ENCODE measurements around the gene PFAS. TPM values are rescaled to one million over a fixed set of nuclear protein-coding genes. Genes with fewer than 3 reads are reported as not detected.
A peak's percentile ranks its signal among the peaks of the same experiment; 100 is the strongest.

PFAS gene
- total and polyA plus RNA-seq, 10 of the 15 experiments (the other 5 are each of a cell fraction or from before 2014, with no cell fraction given): 13.9 to 122 (median 47.2) TPM

DNA sequence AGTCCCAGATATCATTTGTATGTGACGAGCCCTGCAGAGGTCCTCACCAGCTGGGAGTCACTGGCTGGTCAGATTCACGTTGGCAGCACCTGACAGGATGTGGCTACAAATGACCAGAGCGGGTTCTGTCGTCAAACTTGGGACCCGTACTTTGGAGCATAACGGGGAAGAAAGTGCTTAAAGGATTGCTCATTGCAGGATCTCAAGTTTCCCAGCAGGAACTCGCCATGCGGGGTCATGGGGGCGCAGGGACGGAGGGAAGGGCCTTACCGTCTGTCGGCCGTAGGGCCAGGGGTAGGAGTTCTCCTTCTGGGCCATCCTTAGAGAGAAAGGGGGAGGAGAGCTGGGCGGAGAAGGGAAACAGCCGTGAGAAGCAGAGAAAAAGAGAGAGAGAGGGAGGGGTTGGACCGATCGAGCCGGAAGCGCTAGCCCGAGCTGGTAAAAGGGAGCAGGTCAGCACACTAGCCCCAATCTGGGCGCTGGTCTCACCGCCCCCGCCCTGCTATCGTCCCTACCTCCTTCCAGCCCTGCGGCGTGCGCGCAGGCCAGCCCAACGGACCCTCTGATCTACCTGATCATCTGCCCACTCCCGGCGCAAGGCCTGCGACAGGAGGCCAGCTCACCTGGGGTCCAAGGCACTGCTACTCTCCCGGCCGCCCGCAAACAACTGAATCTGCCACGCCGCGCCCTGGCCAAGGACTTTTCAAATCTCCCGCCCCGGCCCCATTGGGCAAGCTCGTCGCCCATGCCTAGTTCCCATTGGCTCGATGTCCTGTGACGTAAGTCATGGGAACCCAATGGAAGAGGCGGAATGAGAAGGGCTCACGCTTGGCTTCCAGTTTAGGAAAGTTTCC is 39.0 kb upstream of the PFAS start, which contains the start of gene AURKB (continued):
- TF ChIP-seq, protein P1, sequence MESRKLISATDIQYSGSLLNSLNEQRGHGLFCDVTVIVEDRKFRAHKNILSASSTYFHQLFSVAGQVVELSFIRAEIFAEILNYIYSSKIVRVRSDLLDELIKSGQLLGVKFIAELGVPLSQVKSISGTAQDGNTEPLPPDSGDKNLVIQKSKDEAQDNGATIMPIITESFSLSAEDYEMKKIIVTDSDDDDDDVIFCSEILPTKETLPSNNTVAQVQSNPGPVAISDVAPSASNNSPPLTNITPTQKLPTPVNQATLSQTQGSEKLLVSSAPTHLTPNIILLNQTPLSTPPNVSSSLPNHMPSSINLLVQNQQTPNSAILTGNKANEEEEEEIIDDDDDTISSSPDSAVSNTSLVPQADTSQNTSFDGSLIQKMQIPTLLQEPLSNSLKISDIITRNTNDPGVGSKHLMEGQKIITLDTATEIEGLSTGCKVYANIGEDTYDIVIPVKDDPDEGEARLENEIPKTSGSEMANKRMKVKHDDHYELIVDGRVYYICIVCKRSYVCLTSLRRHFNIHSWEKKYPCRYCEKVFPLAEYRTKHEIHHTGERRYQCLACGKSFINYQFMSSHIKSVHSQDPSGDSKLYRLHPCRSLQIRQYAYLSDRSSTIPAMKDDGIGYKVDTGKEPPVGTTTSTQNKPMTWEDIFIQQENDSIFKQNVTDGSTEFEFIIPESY (IDR thresholded peaks at IDR 0.05): no peak
- TF ChIP-seq RB1 (IDR thresholded peaks at IDR 0.05; ENCODE audit: borderline replicate concordance) (no peak; the same call in 1 of the 2 replicates), CHD2 (IDR thresholded peaks at IDR 0.05; ENCODE audit: borderline replicate concordance, low read depth, low read length) (peak; percentile 77; the same call in 1 of the 2 replicates), STAT3 (IDR thresholded peaks at IDR 0.05; ENCODE audit: low read depth, low read length) (no peak), CREM (IDR thresholded peaks at IDR 0.05; ENCODE audit: low read depth) (peak; percentile 83), ATF7 (IDR thresholded peaks at IDR 0.05; ENCODE audit: low read depth) (peak; percentile 79; the same call in 1 of the 2 replicates), SP1 (IDR thresholded peaks at IDR 0.05; ENCODE audit: low read depth, low read length) (peak; percentile 86), IRF4 (IDR thresholded peaks at IDR 0.05; ENCODE audit: low read depth, low read length) (0 out of 2 replicates have a peak, but pooled peaks have one; percentile 33), EGR1 (IDR thresholded peaks at IDR 0.05; ENCODE audit: borderline replicate concordance in 1 of 2, low read depth in 2 of 2, low read length in 2 of 2) (peak in 1 of 2 experiments; percentile 50; a peak in 1 of 3 replicates), POU2F2 (IDR thresholded peaks at IDR 0.05; ENCODE audit: borderline replicate concordance, low read depth, low read length) (peak; percentile 92), STAT1 (conservative IDR thresholded peaks at IDR 0.05) (0 out of 2 replicates have a peak, but pooled peaks have one; percentile 47), CEBPB (IDR thresholded peaks at IDR 0.05; ENCODE audit: borderline replicate concordance in 1 of 2, low read depth in 2 of 2, low read length in 2 of 2) (no peak), KAT2A (conservative IDR thresholded peaks at IDR 0.05; ENCODE audit: control insufficient read depth, low read depth, low read length) (no peak), LARP7 (IDR thresholded peaks at IDR 0.05) (0 out of 2 replicates have a peak, but pooled peaks have one; percentile 48), SIX5 (IDR thresholded peaks at IDR 0.05; ENCODE audit: low read depth, low read length, severe bottlenecking) (no peak), ZNF274 (IDR thresholded peaks at IDR 0.05; ENCODE audit: insufficient read depth, insufficient read length) (no peak), GATAD2B (conservative IDR thresholded peaks at IDR 0.05; ENCODE audit: low read depth) (peak; percentile 60; the same call in 1 of the 2 replicates), SIN3A (IDR thresholded peaks at IDR 0.05; ENCODE audit: low read depth, low read length) (peak; percentile 100), MXI1 (IDR thresholded peaks at IDR 0.05; ENCODE audit: low read depth, low read length) (peak; percentile 100), NR2C1 (IDR thresholded peaks at IDR 0.05) (no peak), TCF3 (IDR thresholded peaks at IDR 0.05; ENCODE audit: borderline replicate concordance, insufficient read depth, low read depth, low read length) (0 out of 2 replicates have a peak, but pooled peaks have one; percentile 44)
- TF ChIP-seq, protein P2, sequence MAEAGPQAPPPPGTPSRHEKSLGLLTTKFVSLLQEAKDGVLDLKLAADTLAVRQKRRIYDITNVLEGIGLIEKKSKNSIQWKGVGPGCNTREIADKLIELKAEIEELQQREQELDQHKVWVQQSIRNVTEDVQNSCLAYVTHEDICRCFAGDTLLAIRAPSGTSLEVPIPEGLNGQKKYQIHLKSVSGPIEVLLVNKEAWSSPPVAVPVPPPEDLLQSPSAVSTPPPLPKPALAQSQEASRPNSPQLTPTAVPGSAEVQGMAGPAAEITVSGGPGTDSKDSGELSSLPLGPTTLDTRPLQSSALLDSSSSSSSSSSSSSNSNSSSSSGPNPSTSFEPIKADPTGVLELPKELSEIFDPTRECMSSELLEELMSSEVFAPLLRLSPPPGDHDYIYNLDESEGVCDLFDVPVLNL (IDR thresholded peaks at IDR 0.05; ENCODE audit: low read depth, low read length): peak; percentile 100
- TF ChIP-seq, protein P3, sequence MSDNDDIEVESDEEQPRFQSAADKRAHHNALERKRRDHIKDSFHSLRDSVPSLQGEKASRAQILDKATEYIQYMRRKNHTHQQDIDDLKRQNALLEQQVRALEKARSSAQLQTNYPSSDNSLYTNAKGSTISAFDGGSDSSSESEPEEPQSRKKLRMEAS (IDR thresholded peaks at IDR 0.05; ENCODE audit: low read depth, low read length): peak; percentile 97
- TF ChIP-seq, protein P4, sequence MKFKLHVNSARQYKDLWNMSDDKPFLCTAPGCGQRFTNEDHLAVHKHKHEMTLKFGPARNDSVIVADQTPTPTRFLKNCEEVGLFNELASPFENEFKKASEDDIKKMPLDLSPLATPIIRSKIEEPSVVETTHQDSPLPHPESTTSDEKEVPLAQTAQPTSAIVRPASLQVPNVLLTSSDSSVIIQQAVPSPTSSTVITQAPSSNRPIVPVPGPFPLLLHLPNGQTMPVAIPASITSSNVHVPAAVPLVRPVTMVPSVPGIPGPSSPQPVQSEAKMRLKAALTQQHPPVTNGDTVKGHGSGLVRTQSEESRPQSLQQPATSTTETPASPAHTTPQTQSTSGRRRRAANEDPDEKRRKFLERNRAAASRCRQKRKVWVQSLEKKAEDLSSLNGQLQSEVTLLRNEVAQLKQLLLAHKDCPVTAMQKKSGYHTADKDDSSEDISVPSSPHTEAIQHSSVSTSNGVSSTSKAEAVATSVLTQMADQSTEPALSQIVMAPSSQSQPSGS (IDR thresholded peaks at IDR 0.05; ENCODE audit: low read length): no peak

Data from GM12878 (cell line).